AG04449 (cell line): ENCODE results near the gene IQCC.
"Not testable (repeated sequence)": the region's sequence is repeated elsewhere in the genome, so short reads cannot be mapped to it uniquely, and the experiment has no call there.

ENCODE experiments used
- CTCF ChIA-PET: fragments of 350-600 bp; formaldehyde crosslinking; extraction: SDS; loops from one replicate; lab custom pipeline; 2021; ENCODE audit warnings: antibody characterized with exemption; lab: Yijun Ruan, JAX
- POLR2A ChIA-PET: fragments of 400-600, 350-600 bp; formaldehyde crosslinking; extraction: SDS; loops from one replicate; lab custom pipeline; 2020; ENCODE audit warnings: antibody characterized with exemption, inconsistent platforms; lab: Yijun Ruan, JAX
- DNase-seq: peaks from one replicate; pipeline ENCODE4 v3.0.0-alpha.2; 2010; ENCODE audit warnings: low read depth, low spot score
- H3K4me3 ChIP-seq: 2 replicates; pipeline ENCODE4 v1.5.1; 2011; ENCODE audit warnings: low read depth, mild to moderate bottlenecking, control low read depth, low read length
- TF ChIP-seq, protein P1 (sequence below): IDR thresholded peaks from one replicate; pipeline ENCODE4 v1.5.1; 2011; ENCODE audit warnings: mild to moderate bottlenecking, moderate library complexity, low read length, control low read depth, inconsistent platforms; ENCODE audit not compliant: insufficient read depth; ENCODE audit errors: missing control alignments

Gene IQCC

DNA sequence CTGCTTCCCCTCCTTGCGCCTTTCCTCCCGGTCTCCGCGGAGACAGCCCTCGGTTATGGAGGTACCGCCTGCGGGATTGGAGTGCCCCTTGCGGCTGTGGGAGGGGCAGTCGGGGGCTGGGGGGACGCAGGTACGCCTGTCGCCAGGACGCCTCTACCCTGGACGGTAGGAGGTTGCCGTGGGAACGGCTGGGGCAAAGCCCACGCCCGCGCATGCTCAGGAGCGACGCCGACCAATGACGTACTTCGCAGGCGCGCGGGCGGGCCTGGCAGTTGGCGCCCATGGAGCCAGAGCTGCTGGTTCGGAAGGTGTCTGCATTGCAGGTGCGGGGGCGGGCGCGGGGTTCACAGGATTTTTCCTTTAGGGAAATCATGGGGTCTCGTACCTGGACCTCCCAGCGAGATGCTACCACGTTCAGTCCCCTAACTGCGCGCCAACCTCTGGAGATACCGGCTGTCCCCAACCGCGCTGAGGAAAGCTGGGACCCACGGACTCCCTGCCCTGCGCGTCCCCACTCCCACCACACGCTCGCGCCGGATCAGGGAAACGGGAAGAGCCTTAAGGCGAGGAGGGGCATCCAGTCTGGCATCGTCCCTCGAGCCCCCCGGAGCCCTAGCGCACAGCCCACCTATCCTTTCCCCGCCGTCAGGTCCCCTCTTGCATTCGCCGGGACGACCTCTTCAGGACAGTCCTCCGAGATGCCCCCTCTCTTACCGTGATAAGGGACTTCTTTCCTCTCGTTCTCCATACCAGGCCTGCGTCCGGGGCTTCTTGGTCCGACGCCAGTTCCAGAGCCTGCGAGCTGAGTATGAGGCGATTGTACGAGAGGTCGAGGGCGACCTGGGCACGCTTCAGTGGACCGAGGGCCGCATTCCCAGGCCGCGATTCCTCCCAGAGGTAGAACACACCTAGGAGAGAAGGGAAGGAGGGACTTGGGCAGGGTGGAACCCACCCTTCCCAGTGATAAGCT is at the start of gene IQCC:
Gene IQCC, plus strand, starts transcription at position 271 of the 970 bp plus-strand sequence. Its CDS starts 11 bp downstream, at position 282.
- TF ChIP-seq, protein P1, sequence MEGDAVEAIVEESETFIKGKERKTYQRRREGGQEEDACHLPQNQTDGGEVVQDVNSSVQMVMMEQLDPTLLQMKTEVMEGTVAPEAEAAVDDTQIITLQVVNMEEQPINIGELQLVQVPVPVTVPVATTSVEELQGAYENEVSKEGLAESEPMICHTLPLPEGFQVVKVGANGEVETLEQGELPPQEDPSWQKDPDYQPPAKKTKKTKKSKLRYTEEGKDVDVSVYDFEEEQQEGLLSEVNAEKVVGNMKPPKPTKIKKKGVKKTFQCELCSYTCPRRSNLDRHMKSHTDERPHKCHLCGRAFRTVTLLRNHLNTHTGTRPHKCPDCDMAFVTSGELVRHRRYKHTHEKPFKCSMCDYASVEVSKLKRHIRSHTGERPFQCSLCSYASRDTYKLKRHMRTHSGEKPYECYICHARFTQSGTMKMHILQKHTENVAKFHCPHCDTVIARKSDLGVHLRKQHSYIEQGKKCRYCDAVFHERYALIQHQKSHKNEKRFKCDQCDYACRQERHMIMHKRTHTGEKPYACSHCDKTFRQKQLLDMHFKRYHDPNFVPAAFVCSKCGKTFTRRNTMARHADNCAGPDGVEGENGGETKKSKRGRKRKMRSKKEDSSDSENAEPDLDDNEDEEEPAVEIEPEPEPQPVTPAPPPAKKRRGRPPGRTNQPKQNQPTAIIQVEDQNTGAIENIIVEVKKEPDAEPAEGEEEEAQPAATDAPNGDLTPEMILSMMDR, result no peak
- H3K4me3 ChIP-seq, result peak within 1 kb of the TSS; percentile 77
- ChIA-PET POLR2A (interaction anchor here (0.5 to 1.5 kb wide), 6 partner anchors 8 to 171 kb away, joined by 3 to 7 read pairs (median 4); partner anchors contain the start of gene MARCKSL1), CTCF (interaction anchor here (1.0 to 5.2 kb wide), 3 partner anchors 10 to 42 kb away, joined by 3 to 54 read pairs (median 6); no protein-coding TSS in a partner anchor)
- DNase-seq, result no peak

DNA sequence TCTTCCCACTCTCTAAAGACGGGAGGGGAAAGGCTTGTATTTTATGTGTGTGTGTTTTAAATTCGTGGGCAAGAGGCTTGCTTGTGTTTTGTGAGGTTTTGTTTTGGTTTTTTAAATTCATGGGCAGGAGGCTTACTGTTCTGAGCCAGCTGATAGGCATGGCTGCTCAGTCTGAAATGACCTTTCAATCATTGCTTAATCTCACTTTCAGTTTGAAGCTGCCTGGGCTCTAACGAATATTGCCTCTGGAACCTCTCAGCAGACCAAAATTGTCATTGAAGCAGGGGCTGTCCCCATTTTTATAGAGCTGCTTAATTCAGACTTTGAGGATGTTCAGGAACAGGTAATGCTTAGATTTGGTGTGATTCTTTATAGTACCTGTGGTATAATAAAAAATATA is 46.3 kb upstream of the IQCC start:
- TF ChIP-seq, protein P1, result no peak
- no peak for DNase-seq
- ChIA-PET CTCF (interaction anchor here (1.1 to 1.3 kb wide), 2 partner anchors 14 to 25 kb away, joined by 3 to 4 read pairs; no protein-coding TSS in a partner anchor), POLR2A (no interaction called here)
- no peak overlapping the region for H3K4me3 ChIP-seq

GRCh38 chr1:32163405-32163804 is 42.1 kb upstream of the IQCC start:
- POLR2A ChIA-PET, result no interaction called here
- TF ChIP-seq, protein P1, result no peak
- no peak for DNase-seq
- H3K4me3 ChIP-seq, result no peak overlapping the region
- CTCF ChIA-PET, result interaction anchor here (1.1 to 1.3 kb wide), 2 partner anchors 9 to 16 kb away, joined by 3 read pairs; partner anchors contain the start of gene TXLNA

GRCh38 chr1:32165633-32166032 is 39.8 kb upstream of the IQCC start:
- DNase-seq, POLR2A ChIA-PET, H3K4me3 ChIP-seq: not testable (repeated sequence)
- CTCF ChIA-PET, result interaction anchor here (1.4 kb wide), 1 partner anchor 14 kb away, joined by 4 read pairs; no protein-coding TSS in a partner anchor

DNA sequence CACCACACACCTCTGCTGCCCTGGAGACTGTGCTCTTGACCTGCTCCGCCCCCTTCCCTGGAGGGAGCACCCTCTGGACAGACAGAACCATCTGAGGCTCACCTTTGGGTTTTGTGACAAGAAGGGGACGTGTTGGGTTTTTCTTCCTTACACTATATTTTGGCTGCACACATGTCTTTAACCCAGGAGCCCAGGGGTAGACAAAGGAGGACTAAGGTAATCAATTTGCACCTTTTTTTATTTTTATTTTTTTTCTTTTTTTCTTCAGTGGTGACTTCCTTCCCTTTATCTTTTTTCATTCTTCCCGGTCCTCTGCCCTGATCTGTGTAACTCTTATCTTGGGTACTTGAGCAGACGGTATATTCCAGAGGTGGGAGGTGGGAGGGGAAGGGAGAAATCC is 34.5 kb upstream of the IQCC start:
- no peak for DNase-seq
- ChIA-PET POLR2A (no interaction called here), CTCF (no interaction called here)
- H3K4me3 ChIP-seq, result no peak overlapping the region
- TF ChIP-seq, protein P1, result no peak

DNA sequence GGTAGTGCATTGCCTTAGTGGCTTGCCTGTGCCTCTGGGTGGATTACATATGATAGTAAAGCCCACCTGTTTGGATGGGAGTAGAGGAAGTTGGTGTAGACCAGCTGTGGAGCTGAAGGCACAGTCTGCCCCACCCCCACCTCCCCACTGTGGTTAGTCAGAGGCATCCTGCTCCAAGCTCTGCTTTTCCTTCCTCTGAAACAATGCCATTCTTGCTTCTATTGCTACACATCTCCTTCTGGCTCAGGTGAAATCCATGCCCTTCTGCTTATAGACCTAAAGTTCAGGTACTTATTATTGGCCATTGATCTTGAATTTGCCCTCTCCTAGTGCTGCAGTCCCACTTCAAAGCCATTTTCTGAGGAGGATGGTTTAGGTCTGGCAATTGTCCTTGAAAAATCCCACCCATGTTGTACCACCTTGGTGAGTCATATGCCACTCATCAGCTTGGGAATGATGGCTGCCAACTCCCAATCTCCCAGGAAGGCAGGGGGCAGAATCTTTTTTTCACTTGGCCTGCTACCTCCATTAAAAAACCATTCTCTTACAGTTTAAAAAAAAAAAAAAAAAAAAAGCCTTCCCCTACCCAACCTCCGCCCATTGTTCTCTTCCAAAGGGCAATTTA is 32.7 kb upstream of the IQCC start:
- CTCF ChIA-PET, result interaction anchor here (1.2 kb wide), 1 partner anchor 13 kb away, joined by 3 read pairs; no protein-coding TSS in a partner anchor
- POLR2A ChIA-PET, result no interaction called here
- H3K4me3 ChIP-seq, result no peak overlapping the region
- TF ChIP-seq, protein P1, result no peak
- DNase-seq, result no peak
